K562 (cell line): ENCODE measurements around the gene SKAP1. TPM values are rescaled to one million over a fixed set of nuclear protein-coding genes. Genes with fewer than 3 reads are reported as not detected.

Experiments used
- CCNT2 ChIP-seq: IDR thresholded peaks from 2 replicates; pipeline ENCODE4 v1.6.1; 2011; ENCODE audit warnings: borderline replicate concordance, low read depth, mild to moderate bottlenecking, moderate library complexity, mixed read lengths, low read length; ENCODE audit not compliant: insufficient read length; ENCODE audit errors: extremely low read depth
- CHCHD3 ChIP-seq: fragments of 250-450 bp; sonication (Bioruptor Pico); IDR thresholded peaks from 2 replicates; pipeline ENCODE4 v2.1.2; 2022; ENCODE audit warnings: mild to moderate bottlenecking
- DACH1 ChIP-seq: fragments of 450-650 bp; IDR thresholded peaks from 2 replicates; pipeline ENCODE4 v1.6.1; 2018; ENCODE audit not compliant: partially characterized antibody
- E2F5 ChIP-seq: sonication (generic); formaldehyde crosslinking; IDR thresholded peaks from 2 replicates; pipeline ENCODE4 v1.8.0; 2022; ENCODE audit warnings: mild to moderate bottlenecking, missing genetic modification reagents
- ELF2 ChIP-seq: fragments of 250-450 bp; sonication (Bioruptor Pico); IDR thresholded peaks from 2 replicates; pipeline ENCODE4 v1.5.0; 2021; ENCODE audit warnings: mild to moderate bottlenecking
- EP300 ChIP-seq: IDR thresholded peaks from 2 replicates; pipeline ENCODE4 v1.6.1; 2012; ENCODE audit warnings: low read length, improper control_type of control experiment
- FOXM1 ChIP-seq, 2 experiments: fragments of 450-650 bp in 1 of 2; sonication (generic) in 1 of 2; formaldehyde crosslinking in 1 of 2; IDR thresholded peaks; 2 replicates each; pipeline versions ENCODE4 v1.6.1 to v1.9.0; 2017 to 2022; ENCODE audit warnings: low read depth in 2 of 2, mild to moderate bottlenecking in 2 of 2, missing genetic modification reagents in 1 of 2, moderate library complexity in 1 of 2
- GTF2E2 ChIP-seq: fragments of 200-800 bp; sonication (Bioruptor generic); IDR thresholded peaks from 2 replicates; pipeline ENCODE4 v1.6.1; 2016; ENCODE audit warnings: missing genetic modification characterization, missing compliant biosample characterization
- MEIS2 ChIP-seq: fragments of 450-650 bp; IDR thresholded peaks from 2 replicates; pipeline ENCODE4 v1.6.1; 2014; ENCODE audit warnings: mild to moderate bottlenecking; ENCODE audit not compliant: partially characterized antibody
- MNT ChIP-seq, 2 experiments: fragments of 450-650 bp; conservative IDR thresholded peaks; 2 replicates each; pipeline ENCODE4 v1.6.1; 2017; ENCODE audit warnings: mild to moderate bottlenecking in 2 of 2, moderate library complexity in 2 of 2
- MTA2 ChIP-seq: fragments of 450-650 bp; IDR thresholded peaks from 2 replicates; pipeline ENCODE4 v1.6.1; 2016; ENCODE audit warnings: low read depth
- MYC ChIP-seq, 2 experiments: fragments of 250-450 bp in 1 of 2; sonication (Bioruptor Pico) in 1 of 2; IDR thresholded peaks; 2 replicates each; pipeline versions ENCODE4 v1.5.1 to v1.6.1; 2012 to 2021; ENCODE audit warnings: low read depth in 2 of 2, borderline replicate concordance in 1 of 2, improper control_type of control experiment in 1 of 2, low read length in 1 of 2, mild to moderate bottlenecking in 1 of 2, moderate library complexity in 1 of 2
- NBN ChIP-seq: fragments of 450-650 bp; IDR thresholded peaks from 2 replicates; pipeline ENCODE4 v1.6.1; 2016; ENCODE audit warnings: low read depth, mild to moderate bottlenecking
- NFRKB ChIP-seq: fragments of 450-650 bp; IDR thresholded peaks from 2 replicates; pipeline ENCODE4 v1.6.1; 2016; ENCODE audit warnings: low read depth
- POU5F1 ChIP-seq: fragments of 150-350 bp; IDR thresholded peaks from 2 replicates; pipeline ENCODE4 v1.6.1; 2014; ENCODE audit warnings: borderline replicate concordance, low read length, low read depth, mild to moderate bottlenecking; ENCODE audit not compliant: partially characterized antibody
- TEAD2 ChIP-seq: fragments of 450-650 bp; IDR thresholded peaks from 2 replicates; pipeline ENCODE4 v1.6.1; 2016; ENCODE audit warnings: missing genetic modification characterization, control low read depth, missing compliant biosample characterization
- TSC22D4 ChIP-seq: fragments of 450-650 bp; IDR thresholded peaks from 2 replicates; pipeline ENCODE4 v1.6.1; 2016; ENCODE audit warnings: missing genetic modification characterization, missing biosample characterization, control low read depth
- ZBTB2 ChIP-seq: fragments of 450-650 bp; IDR thresholded peaks from 2 replicates; pipeline ENCODE4 v1.6.1; 2016; ENCODE audit warnings: antibody characterized with exemption
- ZC3H11A ChIP-seq: IDR thresholded peaks from 2 replicates; pipeline ENCODE4 v1.6.1; 2012; ENCODE audit warnings: low read depth, low read length, improper control_type of control experiment
- ZKSCAN1 ChIP-seq: fragments of 150-350 bp; IDR thresholded peaks from 2 replicates; pipeline ENCODE4 v1.6.1; 2016; ENCODE audit warnings: low read depth, low read length
- ZNF23 ChIP-seq: fragments of 250-450 bp; sonication (Bioruptor Pico); IDR thresholded peaks from 2 replicates; pipeline ENCODE4 v1.4.0; 2020; ENCODE audit warnings: mild to moderate bottlenecking
- ZNF699 ChIP-seq: fragments of 250-450 bp; sonication (Bioruptor Pico); IDR thresholded peaks from 2 replicates; pipeline ENCODE4 v1.8.0; 2021; ENCODE audit warnings: mild to moderate bottlenecking, moderate library complexity; ENCODE audit not compliant: insufficient replicate concordance
- ZNF780A ChIP-seq: fragments of 250-450 bp; sonication (Bioruptor Pico); IDR thresholded peaks from 2 replicates; pipeline ENCODE4 v1.5.0; 2021; ENCODE audit warnings: mild to moderate bottlenecking
- polyA plus RNA-seq, 8 experiments: library from polyadenylated mRNA; depleted of rRNA in 4 of 8; stranded (reverse) in 5 of 8; unstranded in 3 of 8; fragments of >200 nt; fragmentation: Nextera tagmentation in 2 of 8; fragmentation: Illumina TruSeq in 1 of 8; extraction: Ambion mirVana in 2 of 8; extraction: Trizol in 1 of 8; gene quantifications; 2 replicates each; pipeline versions ENCODE4 v1.2.1 to v1.2.3, GENCODE V29; 2011 to 2014; ENCODE audit warnings: inconsistent platforms in 1 of 8, missing spikeins in 1 of 8
- total RNA-seq, 7 experiments: library from RNA; depleted of rRNA in 6 of 7; stranded (reverse); fragments of >200 nt in 6 of 7; fragmentation: Illumina TruSeq in 2 of 7; extraction: Trizol in 2 of 7; gene quantifications; 2 replicates each; pipeline versions ENCODE4 v1.2.1 to v1.2.3, GENCODE V29; 2011 to 2021; ENCODE audit warnings: low replicate concordance in 1 of 7
- TF ChIP-seq, protein P1 (sequence below): fragments of 200-800 bp; sonication (Bioruptor generic); IDR thresholded peaks from 2 replicates; pipeline ENCODE4 v1.6.1; 2017; ENCODE audit warnings: missing genetic modification characterization, missing compliant biosample characterization

The SKAP1 gene
- total and polyA plus RNA-seq, 9 of the 15 experiments (the other 6 are each of a cell fraction or from before 2014, with no cell fraction given), result 0.06 to 0.80 (median 0.10) TPM; not detected in 4

DNA sequence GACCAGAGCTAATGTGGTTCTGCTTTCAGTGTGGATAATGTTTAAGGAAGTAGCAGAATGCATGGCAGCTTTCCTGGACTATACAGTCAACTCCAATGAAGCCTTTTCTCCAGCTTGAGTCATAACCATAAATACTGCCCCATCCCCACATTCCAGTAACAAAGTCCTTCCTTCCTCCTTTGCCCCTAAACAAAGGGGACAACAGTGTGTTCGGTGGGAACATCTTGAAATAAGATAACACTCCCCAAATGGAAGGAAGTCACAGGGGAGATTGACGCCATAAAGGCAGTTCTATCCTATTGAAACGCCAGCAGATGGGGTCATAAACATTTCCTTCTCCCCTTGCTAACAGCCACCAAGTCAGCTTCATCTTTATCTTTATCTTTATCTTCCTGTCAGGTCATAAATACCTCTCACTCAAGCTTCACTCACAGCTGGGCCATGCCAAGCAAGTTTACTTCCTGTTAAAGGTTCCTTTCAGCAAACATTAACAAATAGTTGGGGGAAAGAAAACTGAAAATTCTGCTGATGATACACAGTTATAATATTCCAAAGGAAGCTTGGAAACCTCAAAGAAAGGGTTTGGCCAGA lies 185.8 kb downstream of the SKAP1 start (continued):
- TF ChIP-seq E2F5 (no peak), TSC22D4 (tag) (no peak), EP300 (peak; percentile 15; the same call in 1 of the 2 replicates), NFRKB (peak; percentile 86), ZC3H11A (no peak), CHCHD3 (no peak), FOXM1 (IDR thresholded peaks at IDR 0.05; ENCODE audit: low read depth) (no peak), FOXM1 (CRISPR knock-in tag; IDR thresholded peaks at IDR 0.05; ENCODE audit: low read depth) (no peak), GTF2E2 (tag) (no peak), ELF2 (CRISPR knock-in tag) (0 out of 2 replicates have a peak, but pooled peaks have one; percentile 26), MEIS2 (peak; percentile 91), DACH1 (no peak), NBN (no peak), MNT (conservative IDR thresholded peaks at IDR 0.05) (no peak), MTA2 (no peak; the same call in 1 of the 2 replicates), TEAD2 (tag) (no peak), ZNF780A (CRISPR knock-in tag) (no peak), ZKSCAN1 (no peak), CCNT2 (no peak), MYC (IDR thresholded peaks at IDR 0.05; ENCODE audit: low read depth, low read length) (no peak), MYC (CRISPR knock-in tag; IDR thresholded peaks at IDR 0.05; ENCODE audit: borderline replicate concordance, low read depth) (no peak), ZNF23 (CRISPR knock-in tag) (no peak), POU5F1 (no peak), ZNF699 (CRISPR knock-in tag) (no peak), ZBTB2 (no peak)
- TF ChIP-seq, protein P1, sequence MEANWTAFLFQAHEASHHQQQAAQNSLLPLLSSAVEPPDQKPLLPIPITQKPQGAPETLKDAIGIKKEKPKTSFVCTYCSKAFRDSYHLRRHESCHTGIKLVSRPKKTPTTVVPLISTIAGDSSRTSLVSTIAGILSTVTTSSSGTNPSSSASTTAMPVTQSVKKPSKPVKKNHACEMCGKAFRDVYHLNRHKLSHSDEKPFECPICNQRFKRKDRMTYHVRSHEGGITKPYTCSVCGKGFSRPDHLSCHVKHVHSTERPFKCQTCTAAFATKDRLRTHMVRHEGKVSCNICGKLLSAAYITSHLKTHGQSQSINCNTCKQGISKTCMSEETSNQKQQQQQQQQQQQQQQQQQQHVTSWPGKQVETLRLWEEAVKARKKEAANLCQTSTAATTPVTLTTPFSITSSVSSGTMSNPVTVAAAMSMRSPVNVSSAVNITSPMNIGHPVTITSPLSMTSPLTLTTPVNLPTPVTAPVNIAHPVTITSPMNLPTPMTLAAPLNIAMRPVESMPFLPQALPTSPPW (CRISPR knock-in tag), result no peak
